Hematopoietic multipotent progenitor cell treated with erythropoietin and hydrocortisone succinate and interleukin-3 and kit ligand, for 15 days (in vitro differentiated cells): ENCODE results near the gene S100B.
"Not testable (repeated sequence)": the region's sequence is repeated elsewhere in the genome, so short reads cannot be mapped to it uniquely, and the experiment has no call there.

ENCODE experiments used
- DNase-seq: peaks from one replicate; pipeline ENCODE4 v3.0.0-alpha.2; 2015; ENCODE audit warnings: low spot score

S100B gene

DNA sequence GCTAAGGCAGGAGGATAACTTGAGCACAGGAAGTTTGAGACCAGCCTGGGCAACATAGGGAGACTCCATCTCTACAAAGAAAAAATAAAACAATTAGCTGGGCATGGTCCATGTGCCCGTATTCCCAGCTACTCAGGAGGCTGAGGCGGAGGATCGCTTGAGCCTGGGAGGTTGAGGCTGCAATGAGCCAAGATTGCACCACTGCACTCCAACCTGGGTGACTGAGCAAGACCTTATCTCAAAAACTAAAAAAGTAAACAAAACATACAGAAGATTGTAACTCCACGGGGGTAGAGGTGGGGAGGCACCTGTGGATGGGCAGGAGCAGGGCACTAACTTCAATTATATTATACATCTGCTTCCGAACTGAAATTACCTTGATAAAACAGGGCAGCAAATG, 4.6 kb downstream of the S100B start:
- DNase-seq = no peak

DNA sequence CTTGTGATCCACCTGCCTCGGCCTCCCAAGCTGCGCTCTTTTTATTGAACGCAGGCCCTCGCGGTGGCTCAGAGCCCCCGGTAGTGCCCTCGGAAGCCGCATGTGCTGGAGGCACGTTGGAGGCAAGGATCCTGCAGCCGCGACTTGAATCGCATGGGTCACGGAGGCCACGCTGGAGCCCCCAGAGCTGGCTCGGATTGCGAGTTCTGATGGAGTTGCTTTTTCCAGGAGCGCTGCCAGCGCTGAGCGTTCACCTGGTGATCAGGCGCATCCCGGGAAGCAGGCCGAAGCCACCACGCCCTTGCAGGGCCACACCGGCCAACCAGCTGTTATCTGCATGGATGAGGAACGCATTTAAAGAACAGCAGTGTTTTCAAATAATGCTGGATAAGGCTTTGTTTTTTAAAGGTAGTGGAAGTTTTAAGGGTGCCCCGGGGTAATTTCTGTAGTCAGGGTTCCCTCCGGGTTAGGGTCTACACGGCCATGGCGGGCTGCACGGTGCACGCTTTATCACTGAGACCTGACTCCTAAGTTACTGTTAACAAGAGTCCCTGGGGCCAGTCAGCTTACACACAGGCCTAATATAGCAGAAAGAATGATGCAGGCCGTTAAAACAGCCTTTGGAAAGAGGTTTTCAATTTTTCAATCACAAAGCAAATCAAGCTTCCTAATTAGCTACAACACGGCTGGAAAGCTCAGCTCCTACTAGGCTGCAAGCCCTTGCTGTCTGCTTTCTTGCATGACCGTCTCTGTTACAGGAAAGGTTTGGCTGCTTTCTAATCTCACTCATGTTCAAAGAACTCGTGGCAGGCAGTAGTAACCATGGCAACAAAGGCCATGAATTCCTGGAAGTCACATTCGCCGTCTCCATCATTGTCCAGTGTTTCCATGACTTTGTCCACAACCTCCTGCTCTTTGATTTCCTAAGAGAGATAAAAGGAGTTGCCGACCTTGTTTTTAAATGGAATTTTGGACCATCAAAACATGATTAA, 6.0 kb downstream of the S100B start:
- no peak for DNase-seq

DNA sequence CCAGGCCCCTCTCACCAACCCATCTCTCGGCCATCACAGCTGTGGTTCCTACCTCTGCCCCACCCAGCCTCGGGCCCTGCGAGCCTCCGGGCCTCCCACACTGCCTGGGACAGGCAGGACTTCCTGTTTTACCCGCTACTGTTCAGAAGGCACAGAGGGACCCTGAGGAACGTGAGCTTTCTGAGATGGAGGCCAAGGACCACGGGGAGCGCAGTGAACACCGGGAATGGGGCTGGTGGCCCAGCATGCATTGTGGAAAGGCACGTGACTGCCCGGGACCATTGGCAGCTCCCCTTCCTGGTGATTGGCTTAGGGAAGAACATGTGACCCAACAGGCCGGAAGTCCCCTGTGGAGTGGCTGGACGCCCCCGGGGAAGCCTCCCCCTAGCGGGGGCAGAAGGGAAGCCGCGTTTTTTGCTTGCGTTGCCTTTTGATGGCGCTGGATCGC, 7.0 kb downstream of the S100B start:
- no peak for DNase-seq

DNA sequence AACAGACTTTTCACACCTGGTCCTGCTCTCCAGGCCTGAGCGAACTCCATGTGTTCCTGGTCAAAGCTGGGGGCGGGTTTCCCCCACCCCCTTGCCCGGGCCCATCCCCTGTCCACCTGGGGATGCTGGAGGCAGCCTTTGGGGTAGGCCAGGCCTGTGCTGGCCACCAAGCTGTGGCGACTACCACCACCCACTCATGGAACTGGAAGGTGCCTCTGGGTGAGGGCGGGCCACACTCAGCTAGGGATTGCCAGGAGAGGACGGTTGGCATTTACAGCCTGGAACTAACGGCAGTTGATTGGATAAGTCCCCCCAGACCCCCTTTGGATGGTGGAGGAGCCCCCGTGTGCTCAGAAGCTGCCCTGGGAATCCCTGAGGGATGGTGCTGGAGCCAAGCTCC, 7.9 kb downstream of the S100B start:
- no peak for DNase-seq

- DNase-seq = no peak
These were observed 8.7 kb downstream of the S100B start for GRCh38 chr21:46596201-46596600.

DNA sequence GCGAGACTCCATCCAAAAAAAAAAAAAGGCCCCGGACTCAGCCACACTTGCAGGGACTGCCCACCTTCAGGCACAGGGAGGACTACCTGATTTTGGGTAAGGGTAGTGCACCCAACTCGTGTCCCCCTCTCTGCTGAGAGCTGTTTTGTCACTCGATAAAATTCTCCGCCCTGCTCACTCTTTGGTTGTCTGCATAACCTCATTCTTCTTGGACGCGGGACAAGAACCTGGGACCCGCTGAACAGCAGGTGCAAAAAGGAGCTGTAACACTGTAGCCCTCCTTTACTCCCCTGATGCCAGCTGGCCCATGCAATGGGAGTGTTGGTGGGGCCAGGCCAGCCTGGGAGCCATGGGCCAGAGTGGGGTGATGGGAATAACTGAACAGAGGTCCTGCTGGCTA, 10.6 kb downstream of the S100B start:
- DNase-seq = no peak

DNA sequence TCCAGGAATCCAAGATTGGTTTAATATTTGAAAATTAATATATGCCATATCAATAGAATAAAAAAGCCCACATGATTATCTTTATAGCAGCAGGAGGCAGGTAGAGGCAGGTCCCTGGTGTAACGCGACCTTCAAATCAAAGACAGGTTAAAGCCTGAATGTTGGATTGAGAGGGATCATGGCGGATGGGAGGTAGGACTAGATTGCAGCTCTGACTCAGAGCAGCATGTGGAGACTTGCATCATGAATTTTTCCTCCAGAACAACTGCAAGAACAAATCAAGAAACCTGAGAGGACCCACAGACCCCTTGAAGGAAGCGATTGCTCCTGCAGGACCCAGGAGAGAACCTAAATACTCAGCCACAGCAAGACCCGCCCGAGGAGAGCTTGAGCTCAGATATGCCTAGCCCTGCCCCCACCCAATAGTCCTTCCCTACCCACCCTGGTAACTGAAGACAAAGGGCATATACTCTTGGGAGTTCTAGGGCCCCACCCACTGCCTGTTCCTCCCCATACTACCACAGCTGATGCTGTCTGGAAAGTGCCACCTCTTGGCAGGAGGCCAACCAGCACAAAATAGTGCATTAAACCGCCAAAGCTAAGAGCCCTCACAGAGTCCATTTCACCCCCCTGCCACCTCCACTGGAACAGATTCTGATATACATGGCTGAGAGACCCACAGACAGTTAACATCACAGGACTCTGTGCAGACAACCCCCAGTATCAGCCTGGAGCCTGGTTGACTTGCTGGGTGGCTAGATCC, 19.5 kb downstream of the S100B start:
- no peak for DNase-seq

DNA sequence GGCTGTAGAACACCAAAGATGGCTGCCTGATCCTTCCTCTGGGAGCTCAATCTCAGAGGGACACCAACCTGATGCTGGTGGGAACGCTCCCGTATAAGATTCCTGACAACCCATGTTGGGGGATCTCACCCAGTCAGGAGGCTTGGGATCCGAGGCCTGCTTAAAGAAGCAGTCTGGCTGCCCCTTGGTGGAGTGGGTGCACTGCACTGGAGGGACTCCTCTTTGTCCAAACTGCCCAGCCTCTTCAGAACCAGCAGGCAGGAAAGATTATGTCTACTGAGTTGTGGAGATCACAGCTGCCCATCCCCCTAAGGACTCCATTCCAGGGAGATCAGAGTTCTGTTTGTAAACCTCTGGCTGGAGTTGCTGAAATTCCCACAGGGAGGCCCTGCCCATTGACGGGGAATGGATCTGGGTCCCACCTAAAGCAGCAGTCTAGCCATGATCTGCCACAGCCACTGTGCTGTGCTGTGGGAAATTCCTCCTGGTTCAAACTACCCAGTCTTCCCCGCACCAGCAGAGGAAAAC, 23.0 kb downstream of the S100B start:
- DNase-seq = no peak

DNA sequence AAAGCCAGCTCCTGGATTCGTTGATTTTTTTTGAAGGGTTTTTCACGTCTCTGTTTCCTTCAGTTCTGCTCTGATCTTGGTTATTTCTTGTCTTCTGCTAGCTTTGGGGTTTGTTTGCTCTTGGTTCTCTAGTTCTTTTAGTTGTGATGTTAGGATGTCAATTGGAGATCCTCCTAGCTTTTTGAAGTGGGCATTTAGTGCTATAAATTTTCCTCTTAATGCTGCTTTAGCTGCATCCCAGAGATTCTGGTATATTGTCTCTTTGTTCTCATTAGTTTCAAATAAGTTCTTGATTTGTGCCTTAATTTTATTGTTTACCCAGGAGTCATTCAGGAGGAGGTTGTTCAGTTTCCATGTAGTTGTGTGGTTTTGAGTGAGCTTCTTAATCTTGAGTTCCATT, 25.5 kb downstream of the S100B start:
- DNase-seq = not testable (repeated sequence)

GRCh38 chr21:46577786-46578185, 27.1 kb downstream of the S100B start:
- DNase-seq = not testable (repeated sequence)

DNA sequence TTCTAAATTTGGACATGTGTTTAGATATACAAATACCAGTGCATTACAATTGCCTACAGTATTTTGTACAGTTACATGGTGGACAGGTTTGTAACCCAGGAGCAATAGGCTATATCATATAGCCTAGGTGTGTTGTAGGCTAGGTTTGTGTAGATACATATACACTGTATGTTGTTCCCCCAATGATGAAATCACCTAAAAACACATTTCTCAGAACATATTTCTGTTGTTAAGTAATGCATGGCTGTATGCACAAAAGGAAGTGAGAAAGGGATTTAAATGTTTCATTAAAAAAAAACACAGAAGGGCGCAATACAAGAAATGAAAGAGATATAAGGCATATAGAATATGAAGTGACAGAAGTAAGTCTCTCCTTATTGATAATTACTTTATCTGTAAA, 32.0 kb downstream of the S100B start:
- no peak for DNase-seq

DNA sequence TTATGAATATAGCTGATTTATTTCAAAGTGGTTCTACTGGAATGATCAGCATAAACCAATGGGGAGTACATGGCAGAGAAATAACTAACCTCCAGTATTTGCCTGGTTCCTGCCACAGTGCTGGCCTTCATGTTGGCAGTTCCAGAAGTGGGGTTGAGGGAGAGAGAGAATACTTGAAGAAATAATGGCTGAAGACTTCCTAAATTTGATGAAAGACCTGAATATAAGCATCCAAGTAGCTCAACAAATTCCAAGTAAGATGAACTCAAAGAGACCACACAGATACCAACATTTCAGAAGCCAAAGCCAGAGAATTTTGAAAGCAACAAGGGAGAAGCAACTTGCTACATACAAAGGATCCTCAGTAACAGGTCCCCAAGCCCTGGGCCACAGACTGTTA, 34.3 kb downstream of the S100B start:
- no peak for DNase-seq

- no peak for DNase-seq
These were observed 34.8 kb downstream of the S100B start for GRCh38 chr21:46570119-46570518.

DNA sequence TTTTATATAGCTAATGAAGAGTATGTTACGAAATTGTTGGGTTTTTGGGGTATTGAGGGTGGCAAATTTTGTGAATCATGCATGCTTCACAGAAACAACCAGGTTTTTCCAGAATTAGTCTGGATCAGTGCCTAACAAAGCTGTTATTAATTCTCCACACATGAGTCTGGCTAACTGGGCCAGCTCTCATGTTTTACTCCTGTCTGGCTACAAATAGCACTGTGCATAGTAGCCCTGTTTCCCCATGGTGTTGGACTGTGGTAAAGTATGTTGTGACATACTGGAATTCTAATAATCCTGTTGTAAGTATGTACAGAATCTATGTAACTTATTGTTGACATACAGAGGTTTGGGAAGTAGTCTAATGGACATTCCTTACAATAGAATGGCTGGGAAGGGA, 35.8 kb downstream of the S100B start:
- DNase-seq = no peak

- DNase-seq = no peak
These were observed 36.3 kb downstream of the S100B start for GRCh38 chr21:46568562-46568961.

GRCh38 chr21:46567348-46567747, 37.5 kb downstream of the S100B start:
- no peak for DNase-seq

DNA sequence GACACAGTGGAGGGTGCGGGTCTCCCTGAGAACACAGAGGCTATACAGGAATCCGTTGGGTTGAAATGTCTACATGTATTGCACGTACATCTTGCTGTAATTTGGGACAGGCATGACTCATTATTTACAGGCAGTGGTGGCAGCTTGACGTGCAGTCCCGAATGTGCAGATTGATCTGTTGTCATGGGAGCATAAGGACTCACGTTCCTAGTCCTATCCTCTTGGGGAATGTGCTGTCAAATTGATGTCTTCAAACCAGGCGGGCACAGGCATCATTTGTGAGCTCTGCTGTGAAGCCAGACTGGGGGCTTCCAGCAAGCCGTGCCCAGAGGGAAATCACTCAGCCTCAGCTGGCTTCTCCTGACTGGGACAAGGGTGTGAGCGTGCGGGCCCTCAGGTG, 40.5 kb downstream of the S100B start:
- DNase-seq = no peak

- no peak for DNase-seq
These were observed 41.8 kb downstream of the S100B start for GRCh38 chr21:46562964-46563607.

GRCh38 chr21:46562472-46562871, 42.4 kb downstream of the S100B start:
- no peak for DNase-seq

GRCh38 chr21:46561445-46562090, 43.3 kb downstream of the S100B start:
- DNase-seq = no peak

- DNase-seq = no peak
These were observed 44.1 kb downstream of the S100B start for GRCh38 chr21:46560568-46561444.
